OCI-LY7 (cell line): ENCODE measurements around the gene FGD3. TPM values are rescaled to one million over a fixed set of nuclear protein-coding genes. Genes with fewer than 3 reads are reported as not detected.
"Not testable (repeated sequence)": the region's sequence is repeated elsewhere in the genome, so short reads cannot be mapped to it uniquely, and the experiment has no call there.

ENCODE experiments used
- BruUV-seq: library from RNA; stranded (reverse); fragments of 400-500 nt; replicated peaks from 2 replicates; lab custom pipeline; 2021; lab: Mats Ljungman, UMichigan
- CTCF ChIA-PET: fragments of 300-600 bp; sonication (Branson Sonifier 250); formaldehyde crosslinking; loops from one replicate; lab custom pipeline; 2022; ENCODE audit warnings: antibody characterized with exemption; ENCODE audit not compliant: unreplicated experiment; lab: Charles Lee
- POLR2A ChIA-PET: fragments of 300-600 bp; sonication (Branson Sonifier 250); formaldehyde crosslinking; loops from one replicate; lab custom pipeline; 2022; ENCODE audit warnings: antibody characterized with exemption; lab: Charles Lee
- DNase-seq: peaks from one replicate; pipeline ENCODE4 v3.0.0-alpha.2; 2015; ENCODE audit warnings: low spot score
- H2AFZ ChIP-seq: fragments of 200-600 bp; sonication (generic), shearing (Covaris generic); 2 replicates; pipeline ENCODE4 v1.6.1; 2014; ENCODE audit warnings: mild to moderate bottlenecking, antibody characterized with exemption, low read length, moderate library complexity
- H3K27ac ChIP-seq: fragments of 200-600 bp; sonication (generic); 2 replicates; pipeline ENCODE4 v1.5.1; 2014; ENCODE audit warnings: mixed run types, low read depth, mild to moderate bottlenecking, moderate library complexity, low read length, inconsistent platforms; ENCODE audit not compliant: poor library complexity, severe bottlenecking
- H3K36me3 ChIP-seq: fragments of 200-600 bp; sonication (generic); 2 replicates; pipeline ENCODE4 v1.6.1; 2014; ENCODE audit warnings: mild to moderate bottlenecking, antibody characterized with exemption, low read length, moderate library complexity, mixed read lengths; ENCODE audit not compliant: insufficient read depth
- H3K4me1 ChIP-seq: fragments of 200-600 bp; sonication (generic); 2 replicates; pipeline ENCODE4 v1.5.1; 2014; ENCODE audit warnings: mild to moderate bottlenecking, low read length; ENCODE audit not compliant: insufficient read depth, poor library complexity, severe bottlenecking
- H3K4me2 ChIP-seq: fragments of 200-600 bp; sonication (generic); 2 replicates; pipeline ENCODE4 v1.6.1; 2014; ENCODE audit warnings: mild to moderate bottlenecking, low read length
- H3K4me3 ChIP-seq: fragments of 200-600 bp; sonication (generic); 2 replicates; pipeline ENCODE4 v1.5.1; 2014; ENCODE audit warnings: mild to moderate bottlenecking, low read depth, low read length; ENCODE audit not compliant: poor library complexity, severe bottlenecking
- H3K79me2 ChIP-seq: fragments of 200-600 bp; sonication (generic); 2 replicates; pipeline ENCODE4 v1.6.1; 2016; ENCODE audit warnings: low read depth, mild to moderate bottlenecking, low read length, moderate library complexity, mixed read lengths; ENCODE audit not compliant: insufficient read depth
- H3K9me2 ChIP-seq: fragments of 200-600 bp; sonication (generic); 2 replicates; pipeline ENCODE4 v1.6.1; 2016; ENCODE audit warnings: mild to moderate bottlenecking, low read length, mixed read lengths; ENCODE audit not compliant: insufficient read depth
- H3K9me3 ChIP-seq: fragments of 200-600 bp; sonication (generic); 2 replicates; pipeline ENCODE4 v1.6.1; 2014; ENCODE audit warnings: mild to moderate bottlenecking, mixed run types, low read length, mixed read lengths
- H4K20me1 ChIP-seq: fragments of 200-600 bp; sonication (generic); 2 replicates; pipeline ENCODE4 v1.6.1; 2014; ENCODE audit warnings: mild to moderate bottlenecking, antibody characterized with exemption, low read length, moderate library complexity, mixed read lengths; ENCODE audit not compliant: insufficient read depth
- EZH2phosphoT487 ChIP-seq: fragments of 200-600 bp; sonication (generic); IDR thresholded peaks from 2 replicates; pipeline ENCODE4 v1.6.1; 2018; ENCODE audit warnings: low read depth, borderline replicate concordance, mild to moderate bottlenecking, mixed run types, antibody characterized with exemption, low read length, moderate library complexity, mixed read lengths
- intact Hi-C: fragments of 100-400 bp; cut with micrococcal nuclease; formaldehyde crosslinking; loops from one replicate; pipeline ENCODE4 v1.10.0; 2022; ENCODE audit not compliant: unreplicated experiment
- total RNA-seq, 2 experiments: library from RNA; depleted of rRNA in 1 of 2; stranded (reverse); fragments of >200 nt in 1 of 2; shearing (Covaris generic) in 1 of 2; gene quantifications; 2 replicates each; pipeline ENCODE4 v1.2.3, GENCODE V29; 2014 to 2022
- TF ChIP-seq, protein P1 (sequence below): fragments of 200-600 bp; sonication (generic); conservative IDR thresholded peaks from 2 replicates; pipeline ENCODE4 v1.5.1; 2014; ENCODE audit warnings: mild to moderate bottlenecking, antibody characterized with exemption, low read length, moderate library complexity, mixed read lengths

The FGD3 gene
- total RNA-seq, 2 experiments from 2014 or later: 22.1 to 22.9 TPM

DNA sequence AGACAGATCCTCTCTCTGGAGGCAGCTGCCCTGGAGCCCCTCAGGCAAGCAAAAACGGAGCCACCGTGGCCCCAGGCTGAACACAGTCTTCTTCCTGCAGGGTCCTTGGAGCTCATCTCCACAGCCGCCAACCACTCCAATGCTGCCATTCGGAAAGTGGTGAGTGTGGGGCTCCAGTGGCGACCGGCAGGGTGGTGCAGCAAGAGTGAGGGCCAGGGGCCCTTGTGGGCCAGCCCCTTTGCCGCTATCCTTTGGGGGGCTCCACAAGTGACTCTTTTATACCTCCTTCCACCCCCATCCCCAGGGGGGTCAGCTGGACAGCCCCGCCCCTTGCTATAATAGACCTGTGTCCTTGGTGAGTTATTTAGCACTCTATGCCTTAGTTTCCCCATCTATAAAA, 63.8 kb downstream of the FGD3 start:
- Histone ChIP-seq H3K36me3 (peaks cover 41% of the 10 kb centered on the region), H4K20me1 (no peaks in the 10 kb centered on the region), H2AFZ (no peak overlapping the region), H3K4me3 (no peak overlapping the region), H3K4me2 (no peak overlapping the region), H3K27ac (no peak overlapping the region), H3K9me2 (no peaks in the 10 kb centered on the region), H3K79me2 (no peaks in the 10 kb centered on the region), H3K4me1 (peaks cover 7% of the 10 kb centered on the region), H3K9me3 (no peaks in the 10 kb centered on the region)
- DNase-seq: no peak
- CTCF ChIA-PET: no interaction called here
- TF ChIP-seq, protein P1, sequence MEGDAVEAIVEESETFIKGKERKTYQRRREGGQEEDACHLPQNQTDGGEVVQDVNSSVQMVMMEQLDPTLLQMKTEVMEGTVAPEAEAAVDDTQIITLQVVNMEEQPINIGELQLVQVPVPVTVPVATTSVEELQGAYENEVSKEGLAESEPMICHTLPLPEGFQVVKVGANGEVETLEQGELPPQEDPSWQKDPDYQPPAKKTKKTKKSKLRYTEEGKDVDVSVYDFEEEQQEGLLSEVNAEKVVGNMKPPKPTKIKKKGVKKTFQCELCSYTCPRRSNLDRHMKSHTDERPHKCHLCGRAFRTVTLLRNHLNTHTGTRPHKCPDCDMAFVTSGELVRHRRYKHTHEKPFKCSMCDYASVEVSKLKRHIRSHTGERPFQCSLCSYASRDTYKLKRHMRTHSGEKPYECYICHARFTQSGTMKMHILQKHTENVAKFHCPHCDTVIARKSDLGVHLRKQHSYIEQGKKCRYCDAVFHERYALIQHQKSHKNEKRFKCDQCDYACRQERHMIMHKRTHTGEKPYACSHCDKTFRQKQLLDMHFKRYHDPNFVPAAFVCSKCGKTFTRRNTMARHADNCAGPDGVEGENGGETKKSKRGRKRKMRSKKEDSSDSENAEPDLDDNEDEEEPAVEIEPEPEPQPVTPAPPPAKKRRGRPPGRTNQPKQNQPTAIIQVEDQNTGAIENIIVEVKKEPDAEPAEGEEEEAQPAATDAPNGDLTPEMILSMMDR: no peak
- TF ChIP-seq EZH2phosphoT487: no peak
- BruUV-seq: no TSS peak
- POLR2A ChIA-PET: no interaction called here
- intact Hi-C loops: no loop called here

DNA sequence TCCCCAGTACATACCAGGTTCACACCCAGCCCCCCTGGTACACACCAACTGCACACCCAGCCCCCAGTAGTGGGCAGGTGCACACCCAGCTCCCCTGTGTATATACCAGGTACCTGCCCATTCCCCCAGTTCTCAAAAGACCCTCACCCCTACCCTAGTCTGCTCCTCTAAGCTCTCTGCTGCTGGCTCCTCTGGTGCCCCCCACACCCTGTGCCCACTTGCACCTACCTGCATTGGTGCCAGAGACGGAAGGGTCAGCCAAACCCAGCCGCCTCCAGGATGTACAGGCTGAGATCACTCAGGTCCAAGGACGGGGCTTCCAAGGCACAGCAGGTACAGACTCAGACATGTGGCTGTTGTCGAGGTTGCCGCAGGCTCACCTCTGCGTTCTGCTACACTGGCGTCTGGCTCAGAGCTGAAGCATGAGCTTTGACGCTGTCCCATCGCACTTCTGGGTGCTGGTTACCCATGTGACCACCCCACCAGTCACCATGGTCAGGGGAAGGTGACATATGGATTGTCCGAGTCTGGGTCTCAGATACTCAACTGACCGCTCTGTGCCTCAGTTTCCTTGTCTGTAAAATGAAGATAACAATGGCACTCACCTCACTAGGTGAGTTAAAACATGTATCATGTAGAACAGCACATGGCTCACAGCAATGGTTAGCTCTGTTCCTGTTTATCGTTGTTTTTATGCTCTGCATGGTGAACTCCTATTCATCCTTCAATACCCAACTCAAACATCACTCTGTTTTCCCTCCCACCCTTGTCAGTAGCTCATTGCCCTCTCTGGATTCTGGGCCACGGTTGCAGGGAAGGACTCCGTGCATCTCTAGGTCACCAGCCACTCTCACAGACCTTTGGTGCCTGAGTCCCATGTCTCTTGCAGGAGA, 65.9 kb downstream of the FGD3 start:
- Histone ChIP-seq H4K20me1 (no peaks in the 10 kb centered on the region), H2AFZ (no peak overlapping the region), H3K4me1 (peaks cover 7% of the 10 kb centered on the region), H3K4me2 (no peak overlapping the region), H3K27ac (no peak overlapping the region), H3K79me2 (no peaks in the 10 kb centered on the region), H3K36me3 (peaks cover 30% of the 10 kb centered on the region), H3K4me3 (no peak overlapping the region), H3K9me2 (no peaks in the 10 kb centered on the region), H3K9me3 (no peaks in the 10 kb centered on the region)
- CTCF ChIA-PET: no interaction called here
- TSS peak; percentile 37 for BruUV-seq
- DNase-seq: no peak
- POLR2A ChIA-PET: no interaction called here
- TF ChIP-seq, protein P1: no peak
- no peak for TF ChIP-seq EZH2phosphoT487
- intact Hi-C loops: no loop called here

DNA sequence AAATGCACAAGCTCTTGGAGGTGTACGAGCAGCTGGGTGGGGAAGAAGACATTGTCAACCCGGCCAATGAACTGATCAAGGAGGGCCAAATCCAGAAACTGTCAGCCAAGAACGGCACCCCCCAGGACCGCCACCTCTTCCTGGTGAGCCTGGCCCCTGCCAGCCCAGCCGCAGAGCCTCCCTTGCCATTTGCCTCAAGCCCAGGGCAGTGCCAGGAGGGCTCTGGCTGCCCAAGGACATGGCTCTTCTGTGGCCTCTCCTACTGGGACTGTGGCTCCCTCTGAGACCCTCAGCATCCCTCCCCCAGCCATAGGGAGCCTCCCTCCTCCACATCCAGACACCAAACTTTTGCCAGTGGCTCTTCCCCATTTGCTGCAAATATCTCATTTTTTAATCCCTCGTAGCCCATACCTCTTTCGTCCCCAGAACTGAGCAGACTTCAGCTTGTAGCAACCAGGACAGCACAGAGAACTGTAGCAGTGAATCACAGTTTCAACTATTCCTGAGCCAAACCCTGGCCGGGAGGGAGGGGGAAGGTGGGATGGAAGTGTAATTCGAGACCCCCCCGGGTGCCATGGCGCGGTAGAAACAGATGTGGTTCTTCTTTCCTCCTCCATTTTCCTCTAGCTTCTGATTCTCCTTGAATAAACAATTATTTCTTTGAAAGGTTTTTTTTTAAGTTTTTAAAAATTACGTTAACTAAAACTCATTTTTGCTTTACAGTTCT, 66.7 kb downstream of the FGD3 start:
- Histone ChIP-seq H4K20me1 (no peaks in the 10 kb centered on the region), H3K9me3 (no peaks in the 10 kb centered on the region), H3K9me2 (no peaks in the 10 kb centered on the region), H3K4me1 (peaks cover 7% of the 10 kb centered on the region), H3K36me3 (peaks cover 26% of the 10 kb centered on the region), H3K79me2 (no peaks in the 10 kb centered on the region), H3K4me2 (no peak overlapping the region), H3K4me3 (no peak overlapping the region), H2AFZ (no peak overlapping the region), H3K27ac (no peak overlapping the region)
- no peak for DNase-seq
- TF ChIP-seq EZH2phosphoT487: no peak
- TF ChIP-seq, protein P1: no peak
- ChIA-PET CTCF (no interaction called here), POLR2A (no interaction called here)
- intact Hi-C loops: no loop called here
- no TSS peak for BruUV-seq

DNA sequence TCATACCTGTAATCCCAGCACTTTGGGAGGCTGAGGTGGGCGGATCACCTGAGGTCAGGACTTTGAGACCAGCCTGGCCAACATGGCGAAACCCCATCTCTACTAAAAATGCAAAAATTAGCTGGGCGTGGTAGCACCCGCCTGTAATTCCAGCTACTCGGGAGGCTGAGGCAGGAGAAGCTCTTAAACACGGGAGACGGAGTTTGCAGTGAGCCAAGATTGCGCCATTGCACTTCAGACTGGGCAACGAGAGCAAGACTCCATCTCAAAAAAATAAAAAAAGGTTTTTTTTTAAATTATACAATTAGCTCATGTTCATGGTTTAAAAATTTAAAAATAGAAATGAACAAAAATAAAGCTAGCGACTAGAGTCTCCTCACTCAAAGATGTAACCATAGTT, 67.9 kb downstream of the FGD3 start:
- BruUV-seq, H3K4me3 ChIP-seq, H3K4me1 ChIP-seq, H3K79me2 ChIP-seq, H3K4me2 ChIP-seq, H4K20me1 ChIP-seq, H2AFZ ChIP-seq, H3K27ac ChIP-seq, intact Hi-C loops, H3K9me2 ChIP-seq, DNase-seq, H3K9me3 ChIP-seq, CTCF ChIA-PET: not testable (repeated sequence)
- POLR2A ChIA-PET: interaction anchor here (0.6 to 1.6 kb wide), 3 partner anchors 13 to 61 kb away, joined by 3 to 5 read pairs (median 4); no protein-coding TSS in a partner anchor
- H3K36me3 ChIP-seq: peaks cover 23% of the 10 kb centered on the region
